ENCODE measurements around the gene MYH1.

DNA sequence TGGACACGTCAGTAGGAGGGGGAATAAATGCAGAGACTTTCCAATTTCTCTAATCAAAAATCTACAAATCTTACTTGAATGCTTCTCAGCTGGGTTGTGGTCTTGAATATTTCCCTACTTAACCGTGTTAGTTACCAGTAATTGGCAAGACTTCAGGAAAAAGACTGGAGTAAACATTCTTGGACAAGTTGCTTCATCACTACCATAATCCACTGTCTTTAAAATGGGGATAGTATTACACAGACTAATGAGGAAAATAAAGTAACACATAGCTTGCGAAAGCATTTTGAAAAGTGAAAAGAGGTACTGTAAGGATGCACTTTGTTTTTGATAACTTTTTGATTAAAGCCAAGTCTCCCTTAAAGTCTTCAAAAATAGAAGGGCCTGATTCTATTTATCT lies 18.4 kb downstream of the MYH1 start:
- TF ChIP-seq, protein P1, sequence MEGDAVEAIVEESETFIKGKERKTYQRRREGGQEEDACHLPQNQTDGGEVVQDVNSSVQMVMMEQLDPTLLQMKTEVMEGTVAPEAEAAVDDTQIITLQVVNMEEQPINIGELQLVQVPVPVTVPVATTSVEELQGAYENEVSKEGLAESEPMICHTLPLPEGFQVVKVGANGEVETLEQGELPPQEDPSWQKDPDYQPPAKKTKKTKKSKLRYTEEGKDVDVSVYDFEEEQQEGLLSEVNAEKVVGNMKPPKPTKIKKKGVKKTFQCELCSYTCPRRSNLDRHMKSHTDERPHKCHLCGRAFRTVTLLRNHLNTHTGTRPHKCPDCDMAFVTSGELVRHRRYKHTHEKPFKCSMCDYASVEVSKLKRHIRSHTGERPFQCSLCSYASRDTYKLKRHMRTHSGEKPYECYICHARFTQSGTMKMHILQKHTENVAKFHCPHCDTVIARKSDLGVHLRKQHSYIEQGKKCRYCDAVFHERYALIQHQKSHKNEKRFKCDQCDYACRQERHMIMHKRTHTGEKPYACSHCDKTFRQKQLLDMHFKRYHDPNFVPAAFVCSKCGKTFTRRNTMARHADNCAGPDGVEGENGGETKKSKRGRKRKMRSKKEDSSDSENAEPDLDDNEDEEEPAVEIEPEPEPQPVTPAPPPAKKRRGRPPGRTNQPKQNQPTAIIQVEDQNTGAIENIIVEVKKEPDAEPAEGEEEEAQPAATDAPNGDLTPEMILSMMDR (IDR thresholded peaks at IDR 0.05) = no peak
- no peak for TF ChIP-seq POLR2A (IDR thresholded peaks at IDR 0.05)
